GM19467 (cell line): ENCODE results near the gene FLT3.
A peak's percentile ranks its signal among the peaks of the same experiment; 100 is the strongest.
"Not testable (repeated sequence)": the region's sequence is repeated elsewhere in the genome, so short reads cannot be mapped to it uniquely, and the experiment has no call there.

Experiments used
- ATAC-seq: cut with Tn5 transposase; IDR thresholded peaks from one replicate; pipeline ENCODE4 v1.9.1; 2021; ENCODE audit warnings: mild to moderate bottlenecking, moderate library complexity; ENCODE audit not compliant: unreplicated experiment

Gene FLT3

DNA sequence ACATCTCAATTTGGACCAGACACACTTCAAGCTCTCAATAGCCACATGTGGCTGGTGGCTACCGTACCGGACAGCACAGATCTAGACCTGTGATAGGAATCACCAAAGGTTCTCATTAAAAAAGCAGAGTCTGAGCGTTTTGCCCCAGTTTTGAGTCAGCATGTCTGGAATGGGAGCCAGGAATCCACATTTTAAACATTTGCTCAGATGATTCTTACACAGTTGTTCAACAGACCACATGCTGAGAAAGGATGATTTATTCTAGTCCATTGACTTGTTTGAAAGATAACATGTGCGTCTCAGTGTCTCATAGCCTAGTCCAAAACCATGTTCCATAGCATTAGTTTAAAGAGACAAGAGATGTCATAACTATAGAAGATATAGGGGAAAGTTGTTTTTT is 53.4 kb downstream of the FLT3 start:
- no peak for ATAC-seq

DNA sequence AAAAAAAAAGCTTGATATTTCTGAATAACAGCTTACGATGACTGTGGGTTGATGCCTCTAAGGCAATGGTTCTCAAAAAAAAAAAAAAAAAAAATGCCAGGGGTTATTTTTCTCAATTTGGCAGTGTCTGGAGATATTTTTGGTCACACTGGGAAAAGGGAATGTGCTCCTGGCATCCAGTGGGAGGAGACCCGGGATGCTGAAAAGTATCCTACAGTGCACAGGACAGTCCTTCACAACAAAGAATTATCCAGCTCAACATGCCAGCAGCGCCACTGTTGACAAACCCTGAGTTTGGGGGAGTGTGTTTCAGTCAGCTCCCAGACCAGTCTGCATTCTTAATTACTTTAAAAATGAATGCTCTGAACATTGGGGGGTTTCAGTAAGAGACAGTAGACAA is 54.5 kb downstream of the FLT3 start:
- no peak for ATAC-seq

DNA sequence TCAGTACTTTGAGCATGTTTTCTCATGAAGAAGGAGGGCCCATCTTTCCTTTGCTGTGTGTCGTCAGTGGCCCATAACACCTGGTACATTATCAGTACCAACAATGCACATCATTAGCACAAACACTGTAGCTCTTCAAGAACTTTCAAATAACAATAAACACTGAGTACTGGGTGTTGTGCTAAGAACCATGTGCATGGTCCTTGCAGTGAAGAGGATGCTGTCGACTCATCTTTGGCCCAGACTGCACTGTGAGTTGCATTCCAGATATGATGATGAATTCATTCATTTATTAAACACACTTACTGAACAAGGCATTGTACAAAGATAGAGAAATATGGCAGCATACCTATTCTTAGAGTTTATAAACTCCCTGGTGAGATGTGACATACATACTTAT is 55.8 kb downstream of the FLT3 start:
- ATAC-seq = no peak

DNA sequence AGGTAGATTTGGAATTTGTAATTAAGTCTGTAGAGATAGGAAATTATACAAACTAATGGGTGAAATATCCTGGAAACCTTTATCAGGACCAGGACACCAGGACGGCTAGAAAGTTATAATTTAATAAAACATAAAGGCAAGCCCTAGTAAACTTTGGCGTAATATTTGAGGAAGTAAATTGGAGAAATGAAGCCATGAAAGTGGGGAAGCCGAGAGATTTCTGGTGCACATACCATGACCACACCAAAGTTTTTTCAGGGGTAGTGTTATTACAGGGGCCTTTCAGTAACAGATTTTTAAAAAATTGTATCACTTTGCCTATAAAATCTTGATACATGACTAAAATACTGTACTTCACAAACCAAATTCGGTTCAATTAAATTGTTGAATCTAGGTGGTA is 57.2 kb downstream of the FLT3 start:
- no peak for ATAC-seq

DNA sequence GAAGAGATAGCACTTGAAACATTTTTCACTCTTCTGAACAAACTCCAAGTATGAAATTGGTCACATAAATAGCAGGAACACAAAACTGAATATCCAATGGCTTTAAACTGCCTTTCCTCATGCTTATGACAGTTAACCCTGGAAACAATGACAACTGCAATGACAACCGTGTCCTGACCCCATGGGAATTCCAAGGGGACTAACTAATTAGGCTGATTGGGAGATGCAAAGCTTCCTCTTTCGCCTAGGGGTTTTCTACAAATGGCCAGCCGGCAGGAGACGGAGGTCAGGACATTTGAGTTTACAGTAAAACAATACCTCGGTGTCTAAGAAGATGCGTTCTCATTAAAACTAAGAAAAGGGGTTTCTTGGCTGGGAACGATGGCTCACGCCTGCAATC is 58.9 kb downstream of the FLT3 start:
- no peak for ATAC-seq

DNA sequence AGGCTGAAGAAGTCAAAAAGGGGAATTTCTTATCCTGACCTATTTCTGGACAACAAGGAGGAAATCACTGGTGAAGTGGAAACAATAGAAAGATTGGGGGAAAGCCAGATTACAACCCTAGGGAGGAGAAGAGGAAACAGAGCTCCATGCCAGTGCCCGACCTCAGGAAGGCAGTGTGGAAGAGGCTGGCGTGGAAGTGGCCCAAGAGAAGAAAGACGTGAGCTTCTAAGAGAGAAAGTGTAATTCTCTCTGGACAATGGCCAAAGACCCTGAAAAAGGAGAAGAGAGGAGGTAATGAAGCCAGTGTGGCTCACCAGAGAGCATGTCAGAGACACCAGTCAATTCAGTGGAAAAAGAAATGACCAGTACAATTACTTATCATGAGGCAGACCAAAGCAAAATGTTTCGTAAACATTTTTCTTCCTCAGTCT is 59.3 kb downstream of the FLT3 start:
- no peak for ATAC-seq

DNA sequence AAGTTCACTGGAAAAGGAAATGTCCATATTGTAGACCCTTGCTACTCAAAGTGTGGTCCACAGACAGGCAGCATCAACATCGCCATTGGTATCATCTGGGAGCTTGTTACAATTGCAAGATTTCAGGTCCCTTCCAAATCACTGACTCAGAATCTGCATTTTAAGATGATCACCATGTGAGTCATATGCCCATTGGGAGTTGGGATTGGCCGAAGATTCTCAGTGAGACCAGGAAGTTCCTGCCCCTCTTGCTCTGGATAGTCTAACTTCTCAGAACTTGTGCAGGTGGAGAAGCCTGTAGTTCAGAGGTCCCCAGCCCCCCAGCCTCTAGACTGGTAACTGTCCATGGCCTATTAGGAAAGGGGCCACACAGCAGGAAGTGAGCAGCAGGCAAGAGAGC is 63.0 kb downstream of the FLT3 start:
- ATAC-seq = no peak

DNA sequence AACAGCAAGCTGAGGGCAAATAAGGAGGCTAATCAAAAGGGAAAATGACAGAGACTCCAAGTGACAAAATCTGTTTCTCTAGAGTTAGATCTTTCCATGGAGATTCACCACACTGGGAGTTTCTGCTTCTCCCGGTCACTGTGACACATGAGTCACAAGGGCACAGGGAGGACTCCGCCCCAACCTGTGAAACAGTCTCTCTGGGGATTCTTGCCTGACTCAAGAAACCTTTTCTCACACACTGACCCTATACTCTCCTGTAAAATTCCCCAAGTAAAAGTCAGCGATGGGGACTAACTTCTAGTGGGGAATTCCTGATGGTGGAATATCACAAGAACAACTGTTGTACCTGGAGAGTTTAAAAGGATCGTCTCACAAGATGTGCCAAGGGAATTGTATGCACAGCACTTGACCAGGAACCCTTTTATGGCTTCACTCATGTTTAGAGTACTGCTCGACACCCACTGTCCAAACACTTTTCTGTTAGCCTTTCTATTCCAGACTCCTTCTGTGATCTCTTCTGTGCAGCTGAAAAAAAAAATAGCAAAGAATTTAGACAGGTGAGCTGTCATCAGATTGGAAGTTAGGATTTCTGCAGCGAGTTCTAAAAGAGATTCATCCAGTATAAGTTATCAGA is 65.1 kb downstream of the FLT3 start:
- no peak for ATAC-seq

DNA sequence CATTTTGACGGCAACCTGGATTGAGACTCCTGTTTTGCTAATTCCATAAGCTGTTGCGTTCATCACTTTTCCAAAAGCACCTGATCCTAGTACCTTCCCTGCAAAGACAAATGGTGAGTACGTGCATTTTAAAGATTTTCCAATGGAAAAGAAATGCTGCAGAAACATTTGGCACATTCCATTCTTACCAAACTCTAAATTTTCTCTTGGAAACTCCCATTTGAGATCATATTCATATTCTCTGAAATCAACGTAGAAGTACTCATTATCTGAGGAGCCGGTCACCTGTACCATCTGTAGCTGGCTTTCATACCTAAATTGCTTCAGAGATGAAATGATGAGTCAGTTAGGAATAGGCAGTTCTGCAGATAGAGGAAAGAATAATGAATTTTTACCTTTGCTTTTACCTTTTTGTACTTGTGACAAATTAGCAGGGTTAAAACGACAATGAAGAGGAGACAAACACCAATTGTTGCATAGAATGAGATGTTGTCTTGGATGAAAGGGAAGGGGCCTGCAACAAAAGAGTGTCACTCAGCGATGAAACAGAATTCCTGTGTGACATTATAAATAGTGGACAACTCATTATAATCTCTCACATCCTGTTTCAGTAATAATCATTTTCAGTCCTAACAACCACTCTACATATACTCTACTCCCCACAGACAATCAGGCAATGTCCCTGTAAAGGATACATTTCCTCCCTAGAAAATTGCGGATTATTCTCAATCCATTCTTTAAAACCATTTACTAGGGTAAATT is 66.3 kb downstream of the FLT3 start:
- no peak for ATAC-seq

DNA sequence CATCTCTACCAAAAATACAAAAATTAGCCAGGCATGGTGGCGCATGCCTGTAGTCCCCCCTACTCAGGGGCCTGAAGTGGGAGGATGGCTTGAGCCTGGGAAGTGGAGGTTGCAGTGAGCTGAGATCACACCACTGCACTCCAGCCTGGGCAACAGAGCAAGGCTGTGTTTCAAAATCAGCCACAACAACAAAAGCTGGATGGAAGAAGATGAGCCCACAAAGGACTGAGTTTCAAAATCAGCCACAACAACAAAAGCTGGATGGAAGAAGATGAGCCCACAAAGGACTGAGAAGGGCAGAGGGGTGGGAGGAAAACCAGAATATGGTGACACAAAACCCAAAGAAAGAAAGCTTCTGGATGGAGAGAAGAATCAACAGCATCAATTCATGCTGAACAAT is 67.9 kb downstream of the FLT3 start:
- ATAC-seq = not testable (repeated sequence)

DNA sequence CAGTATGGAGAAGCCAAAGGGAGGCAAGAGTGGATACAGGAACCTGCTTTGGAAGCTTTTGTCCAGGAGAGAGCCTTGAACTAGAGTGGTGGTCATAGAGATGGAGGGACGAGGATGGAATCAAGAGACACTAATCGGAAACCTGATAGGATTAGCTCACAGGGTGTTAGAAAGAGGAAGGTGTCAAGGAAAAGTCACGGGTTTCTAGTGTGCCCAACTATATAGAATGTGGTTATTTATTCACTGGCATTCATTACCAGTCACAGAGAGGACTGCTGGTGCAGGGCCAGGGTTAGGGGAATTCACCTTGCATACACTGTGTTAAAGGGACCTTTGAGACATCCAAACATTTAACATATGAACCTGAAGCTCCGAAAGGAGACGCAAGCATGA is 68.5 kb downstream of the FLT3 start:
- ATAC-seq = no peak

DNA sequence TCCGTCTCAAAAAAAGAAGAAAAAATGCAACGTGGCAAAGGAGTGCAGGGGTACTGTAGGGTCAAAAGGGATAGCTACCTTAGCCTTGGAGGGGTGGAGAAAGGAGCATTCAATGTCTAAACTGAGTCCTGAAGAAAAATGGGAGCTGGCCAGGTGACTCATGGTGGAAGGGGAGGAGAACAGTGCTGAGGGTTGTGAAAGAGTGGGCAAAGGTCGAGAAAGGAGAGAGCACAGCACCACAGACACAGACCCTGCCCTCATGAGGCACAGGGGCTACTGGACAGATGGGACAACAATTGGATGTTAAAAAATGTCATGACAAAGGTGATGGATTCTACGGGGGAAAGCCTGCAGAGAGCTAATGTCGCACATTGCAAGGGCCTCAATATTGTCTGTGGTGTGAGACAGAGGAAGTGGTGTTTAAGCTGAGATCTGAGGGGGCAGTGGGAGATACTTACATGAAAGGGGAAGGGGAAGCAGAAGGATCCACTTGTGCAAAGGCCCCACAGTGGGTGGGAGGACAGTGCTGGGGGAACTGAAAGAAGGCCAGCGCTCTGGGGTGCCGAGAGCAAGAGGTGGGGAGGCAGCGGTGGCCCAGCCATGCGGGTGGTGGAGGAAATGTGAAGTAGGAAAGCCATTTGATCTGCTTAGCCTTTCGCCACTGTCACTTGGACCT is 69.0 kb downstream of the FLT3 start:
- ATAC-seq = no peak

DNA sequence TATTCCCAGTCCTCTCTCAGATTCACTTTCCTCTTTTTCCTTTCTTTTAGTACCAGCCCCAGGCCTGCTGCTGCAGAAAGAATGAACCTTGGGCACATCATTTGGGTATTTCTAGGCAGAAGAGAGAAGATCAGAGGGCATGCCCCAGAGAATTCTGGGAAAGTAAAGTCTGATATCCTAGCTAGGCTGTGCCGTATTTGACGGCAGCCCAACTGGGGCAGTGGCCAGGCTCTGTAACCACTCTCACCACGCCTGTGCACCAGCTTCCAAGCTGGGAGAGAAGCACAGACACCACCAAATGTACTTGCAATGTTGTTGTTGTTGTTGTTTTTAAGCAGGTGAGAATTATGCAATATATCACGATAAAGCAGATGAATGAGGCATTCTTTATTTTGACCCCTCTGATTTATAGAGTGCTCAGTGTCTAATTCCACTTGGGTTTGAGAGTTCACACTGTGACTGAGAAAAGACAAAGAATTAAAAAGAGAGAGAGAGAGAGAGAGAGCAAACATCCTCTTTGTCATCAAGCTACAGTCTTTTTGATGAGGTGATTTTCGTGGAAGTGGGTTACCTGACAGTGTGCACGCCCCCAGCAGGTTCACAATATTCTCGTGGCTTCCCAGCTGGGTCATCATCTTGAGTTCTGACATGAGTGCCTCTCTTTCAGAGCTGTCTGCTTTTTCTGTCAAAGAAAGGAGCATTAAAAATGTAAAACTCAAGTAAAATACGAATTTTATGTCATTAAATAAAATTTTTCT is 72.6 kb downstream of the FLT3 start:
- no peak for ATAC-seq

DNA sequence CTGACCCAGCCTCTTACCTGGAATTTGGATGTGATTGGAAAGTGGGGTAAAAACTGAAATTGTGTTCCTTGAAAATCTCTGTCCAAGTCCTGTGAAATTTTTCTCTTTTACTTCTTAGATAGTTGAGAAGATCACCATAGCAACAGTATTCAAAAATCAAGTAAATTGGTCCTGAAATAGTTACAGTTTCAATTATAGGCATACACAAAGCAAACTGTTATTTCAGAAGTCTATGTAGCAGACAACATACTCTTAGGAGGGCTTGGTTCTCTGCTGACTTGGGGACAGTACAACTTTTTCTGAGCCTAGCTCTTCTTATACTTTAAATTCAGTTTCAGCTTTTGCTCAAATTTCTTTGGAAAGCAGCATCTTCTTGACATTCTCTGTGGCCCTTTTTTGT is 73.3 kb downstream of the FLT3 start:
- ATAC-seq = no peak

DNA sequence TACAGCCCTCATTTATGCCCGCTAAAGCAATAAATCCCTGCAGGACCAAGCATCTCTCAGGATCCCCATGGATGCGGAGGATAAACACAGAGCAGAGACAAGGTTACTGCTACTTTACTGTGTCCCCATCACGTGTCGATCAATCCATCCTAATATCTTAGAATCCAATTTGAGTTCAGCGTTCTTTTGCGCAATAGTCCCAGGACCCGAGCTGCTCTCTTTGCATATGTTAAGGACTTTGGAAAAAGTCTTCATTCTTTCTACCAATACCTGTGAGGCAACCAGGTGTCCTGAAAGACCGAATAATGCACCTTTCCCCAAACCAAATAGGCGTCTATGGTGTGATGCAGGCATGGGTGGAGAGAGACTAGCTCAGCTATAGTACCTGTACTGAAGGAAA is 73.9 kb downstream of the FLT3 start:
- no peak for ATAC-seq

DNA sequence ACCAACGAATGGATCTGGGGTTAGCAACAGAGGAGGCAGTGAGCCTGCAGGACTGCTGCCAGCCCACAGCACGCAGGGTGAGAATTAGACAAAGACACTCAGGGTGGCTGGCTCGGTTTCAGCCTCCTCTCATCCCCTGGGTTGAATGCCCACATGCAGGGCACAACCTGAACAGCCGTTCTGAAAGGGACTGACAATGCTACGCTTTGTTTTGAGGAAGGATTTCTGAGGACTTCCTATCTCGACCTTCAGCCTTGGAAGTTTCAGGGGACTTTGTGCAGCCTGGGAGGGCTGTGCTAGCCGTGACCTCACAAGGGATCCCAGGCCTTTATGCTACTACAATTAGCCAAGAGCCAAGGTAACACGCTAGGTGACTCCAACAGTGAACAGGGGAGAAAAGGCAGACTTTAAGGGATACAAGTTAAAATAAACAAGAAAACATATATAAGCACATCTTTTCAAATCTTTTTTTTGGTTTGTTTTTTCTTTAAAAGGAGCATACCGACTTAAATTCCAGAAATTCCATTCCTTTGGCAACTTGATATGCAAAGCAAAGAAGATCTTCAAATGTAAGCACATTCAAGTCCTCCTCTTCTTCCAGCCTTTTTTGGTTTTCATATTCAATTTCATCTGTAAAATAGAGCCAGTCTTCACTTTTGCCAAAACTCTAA is 77.4 kb downstream of the FLT3 start:
- no peak for ATAC-seq

DNA sequence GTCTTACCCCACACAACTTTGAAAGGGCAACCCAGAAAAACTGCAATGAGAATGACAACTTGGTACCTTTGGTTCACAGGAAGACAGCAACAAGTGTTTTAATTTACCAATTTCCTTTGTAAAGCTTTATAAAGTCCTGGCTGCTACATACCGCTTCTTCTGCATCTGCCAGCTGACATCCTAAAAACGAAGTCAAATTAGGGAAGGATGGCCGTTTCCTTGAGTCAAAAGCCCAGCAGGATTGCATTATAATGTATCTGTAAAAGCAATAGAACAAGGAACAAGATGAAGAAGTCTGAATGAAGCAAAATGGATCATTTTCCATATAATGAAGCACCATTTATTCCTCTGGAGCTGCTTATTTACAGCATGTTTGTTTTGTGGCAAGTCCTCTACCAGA is 86.1 kb downstream of the FLT3 start:
- no peak for ATAC-seq

DNA sequence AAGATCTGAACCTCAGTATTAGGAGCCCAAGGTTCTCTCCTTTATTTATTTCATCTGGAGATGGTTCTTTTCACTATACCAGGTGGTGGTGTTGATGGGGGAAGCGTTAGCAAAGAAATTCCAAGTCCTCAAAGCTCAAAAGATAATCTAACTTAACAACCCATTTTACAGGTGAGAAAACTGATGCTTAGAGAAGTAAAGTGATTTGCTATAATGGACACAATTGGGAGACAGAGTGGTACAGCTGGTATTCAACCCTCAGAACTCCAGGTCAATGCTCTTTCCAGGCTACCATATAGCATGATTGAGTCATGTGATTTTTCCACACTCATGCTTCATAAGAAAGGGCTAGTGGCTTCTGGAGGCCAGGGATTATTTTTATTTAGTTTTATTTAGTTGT is 86.9 kb downstream of the FLT3 start:
- no peak for ATAC-seq

DNA sequence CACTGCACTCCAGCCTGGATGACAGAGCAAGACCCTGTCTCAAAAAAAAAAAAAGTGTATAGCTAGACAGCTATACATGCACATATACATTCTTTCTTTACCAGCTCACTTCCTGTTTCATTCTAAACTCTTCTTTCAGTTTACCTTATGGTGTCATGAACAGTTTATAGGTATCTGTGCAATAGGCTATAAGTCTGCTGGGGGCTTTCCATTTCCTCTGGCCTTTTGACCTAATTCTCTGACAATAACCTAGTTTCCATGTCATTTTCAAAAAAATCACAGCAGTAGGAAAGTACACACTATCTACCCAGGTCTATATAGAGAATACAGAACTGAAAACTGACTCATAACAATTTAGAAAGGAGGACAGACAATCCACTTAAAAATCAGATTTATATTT is 87.5 kb downstream of the FLT3 start:
- ATAC-seq = peak; percentile 78

DNA sequence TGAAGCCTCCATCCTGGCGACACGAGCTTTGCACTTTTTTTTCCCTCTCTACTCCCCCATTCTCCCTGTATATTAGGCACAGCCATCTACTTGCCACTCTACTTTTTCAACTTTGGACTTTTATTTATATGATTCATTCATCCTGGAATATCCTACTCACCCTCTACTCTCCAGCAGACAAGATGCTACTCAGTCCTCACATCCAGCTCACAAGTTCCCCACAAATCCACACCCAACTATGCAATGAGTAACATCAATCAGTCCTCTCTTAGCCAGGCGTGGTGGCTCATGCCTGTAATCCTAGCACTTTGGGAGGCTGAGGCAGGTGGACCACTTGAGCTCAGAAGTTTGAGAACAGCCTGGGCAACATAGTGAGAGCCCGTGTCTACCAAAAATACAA is 88.0 kb downstream of the FLT3 start:
- no peak for ATAC-seq

DNA sequence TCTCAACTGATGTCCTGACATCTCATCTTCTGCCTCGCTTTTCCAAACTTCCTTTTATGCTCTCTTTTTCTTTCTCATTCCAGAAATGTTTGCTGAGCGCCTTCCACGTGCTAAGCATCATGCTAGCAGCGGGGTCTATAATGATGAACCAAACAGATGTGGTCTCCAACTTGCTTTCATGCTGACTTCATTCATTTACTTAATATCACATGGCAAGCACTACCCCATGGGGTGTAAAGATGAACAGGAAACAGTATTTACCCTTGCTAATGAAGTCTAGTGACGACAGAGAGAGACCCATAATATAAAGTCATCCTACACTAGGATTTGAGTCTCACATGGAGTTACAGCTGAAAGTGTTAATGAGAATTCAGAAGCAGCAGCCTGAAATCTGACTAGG is 90.3 kb downstream of the FLT3 start:
- no peak for ATAC-seq
